Muscle of back (tissue), 11 donors: ENCODE data around the gene FUT8. TPM values are rescaled to one million over a fixed set of nuclear protein-coding genes. Genes with fewer than 3 reads are reported as not detected.
"Not testable (repeated sequence)": the region's sequence is repeated elsewhere in the genome, so short reads cannot be mapped to it uniquely, and the experiment has no call there.

Source experiments
- DNase-seq, 3 donors: peaks; one replicate each; pipeline versions ENCODE4 v3.0.0 to v3.0.0-alpha.2; 2013
- polyA plus RNA-seq, 10 donors: library from polyadenylated mRNA; unstranded; fragments of 120-200 nt; gene quantifications; one replicate each; pipeline ENCODE4 v1.2.1, GENCODE V29; 2013; ENCODE audit not compliant: insufficient read length in 10 of 10

The FUT8 gene
- polyA plus RNA-seq, 10 donors, result 12.1 to 18.1 (median 13.8) TPM

DNA sequence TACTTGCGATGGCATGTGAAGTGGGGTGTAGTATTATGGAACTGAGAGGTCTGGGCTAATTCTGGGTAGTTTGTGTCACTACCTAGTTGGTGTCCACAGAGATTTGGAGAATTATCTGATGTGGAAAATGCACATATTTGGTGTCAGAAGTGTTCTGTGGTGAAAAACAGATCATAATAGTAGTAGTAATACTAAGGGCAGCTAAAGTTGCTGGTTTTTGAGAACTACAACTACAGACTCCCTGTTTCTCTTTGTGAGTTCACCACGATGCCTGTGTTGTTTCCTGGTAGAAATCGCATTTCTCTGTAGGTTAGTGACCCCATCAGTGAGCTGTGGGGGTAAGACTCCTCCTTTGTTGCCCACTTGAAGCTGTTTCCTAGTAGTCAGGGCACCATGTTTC lies 206.5 kb downstream of the FUT8 start:
- DNase-seq, result no peak

GRCh38 chr14:65620195-65620594 lies 207.7 kb downstream of the FUT8 start:
- DNase-seq, result no peak

DNA sequence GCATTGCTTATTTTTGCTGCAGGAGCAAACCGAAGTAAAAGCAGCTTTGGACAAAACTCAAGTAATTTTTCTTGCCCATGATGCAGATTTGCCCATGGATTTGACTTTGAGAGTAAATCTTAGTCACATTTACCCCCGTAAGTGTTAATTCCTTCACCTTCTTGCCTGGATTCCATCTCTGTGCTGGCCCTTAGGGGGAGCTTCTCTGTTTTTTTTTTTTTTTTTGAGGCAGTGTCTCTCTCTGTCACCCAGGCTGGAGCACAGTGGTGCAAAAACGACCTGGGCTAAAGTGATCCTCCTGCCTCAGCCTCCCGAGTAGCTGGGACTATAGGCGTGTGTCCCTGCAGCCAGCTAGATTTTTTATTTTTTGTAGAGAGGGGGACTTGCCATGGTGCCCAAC lies 210.2 kb downstream of the FUT8 start:
- no peak for DNase-seq

DNA sequence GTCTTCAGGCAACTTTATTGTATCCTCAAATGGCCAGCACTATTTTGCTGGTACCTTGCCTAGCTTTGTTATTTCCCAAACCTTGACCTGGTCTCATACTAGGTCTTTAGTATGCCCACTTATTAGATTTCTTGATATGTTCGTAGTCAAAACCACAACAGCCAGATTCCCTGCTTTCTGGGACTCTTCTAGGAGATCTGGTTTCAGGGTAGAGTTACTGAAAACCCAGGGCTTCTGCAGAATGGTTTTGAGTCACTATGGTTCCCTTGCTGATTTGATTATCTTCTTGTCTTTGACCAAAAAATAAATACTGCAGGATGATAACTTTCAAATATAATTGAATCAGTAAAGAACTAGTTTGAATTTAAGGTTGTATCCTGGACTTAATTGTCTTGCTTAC lies 211.2 kb downstream of the FUT8 start:
- no peak for DNase-seq

GRCh38 chr14:65627315-65627714 lies 214.8 kb downstream of the FUT8 start:
- no peak for DNase-seq

GRCh38 chr14:65628664-65629063 lies 216.1 kb downstream of the FUT8 start:
- DNase-seq, result no peak

DNA sequence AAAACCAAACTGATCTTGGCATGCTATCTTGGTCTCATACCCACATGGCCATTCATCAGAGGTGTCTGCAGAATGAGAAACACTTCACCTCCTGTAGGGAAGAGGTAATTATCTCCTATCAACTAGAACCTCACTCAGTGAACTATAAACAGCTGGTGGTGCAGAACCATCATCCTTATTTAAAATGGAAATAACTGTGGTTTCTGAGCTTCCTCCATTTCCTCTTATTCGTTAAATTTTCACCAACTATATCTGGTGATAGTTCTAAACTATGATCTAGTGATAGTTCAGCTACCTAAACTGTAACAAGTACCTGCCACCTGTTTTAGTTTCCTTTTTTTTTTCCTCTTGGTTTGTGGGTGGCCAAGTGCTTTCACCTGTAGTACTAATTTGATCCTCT lies 218.5 kb downstream of the FUT8 start:
- DNase-seq, result no peak

DNA sequence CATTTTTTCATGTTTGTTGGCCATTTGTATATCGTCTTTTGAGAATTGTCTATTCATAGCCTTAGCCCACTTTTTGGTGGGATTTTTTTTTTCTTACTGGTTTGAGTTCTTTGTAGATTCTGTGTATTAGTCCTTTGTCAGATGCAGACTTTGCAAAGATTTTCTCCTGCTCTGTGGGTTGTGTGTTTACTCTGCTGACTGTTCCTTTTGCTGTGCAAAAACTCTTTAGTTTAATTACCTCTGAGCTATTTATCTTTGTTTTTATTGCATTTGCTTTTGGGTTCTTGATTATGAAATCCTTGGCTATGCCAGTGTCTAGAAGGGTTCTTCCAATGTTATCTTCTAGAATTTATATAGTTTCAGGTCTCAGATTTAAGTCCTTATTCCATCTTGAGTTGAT lies 220.0 kb downstream of the FUT8 start:
- no peak for DNase-seq

- not testable (repeated sequence) for DNase-seq
Measured at GRCh38 chr14:65633666-65634065, 221.1 kb downstream of the FUT8 start.

GRCh38 chr14:65637780-65638179 lies 225.2 kb downstream of the FUT8 start:
- DNase-seq, result no peak

DNA sequence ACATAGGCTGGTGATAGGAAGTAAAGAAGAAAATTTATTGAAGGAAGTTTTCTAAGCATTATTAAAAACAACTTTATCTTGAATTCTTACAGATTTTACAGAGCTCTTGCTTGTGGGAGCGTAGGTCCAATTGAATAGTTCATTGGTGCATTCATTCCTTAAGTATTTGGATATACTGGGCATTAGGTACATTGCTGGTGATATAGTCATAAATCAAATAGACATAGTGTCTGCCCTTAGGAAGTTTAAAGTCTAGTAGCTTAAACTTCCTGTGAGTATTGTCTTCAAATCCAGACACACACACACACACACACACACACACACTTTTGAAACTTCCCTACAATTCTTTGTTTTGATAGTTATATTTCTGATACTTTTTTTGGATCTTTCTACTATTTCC lies 226.7 kb downstream of the FUT8 start:
- DNase-seq, result no peak

DNA sequence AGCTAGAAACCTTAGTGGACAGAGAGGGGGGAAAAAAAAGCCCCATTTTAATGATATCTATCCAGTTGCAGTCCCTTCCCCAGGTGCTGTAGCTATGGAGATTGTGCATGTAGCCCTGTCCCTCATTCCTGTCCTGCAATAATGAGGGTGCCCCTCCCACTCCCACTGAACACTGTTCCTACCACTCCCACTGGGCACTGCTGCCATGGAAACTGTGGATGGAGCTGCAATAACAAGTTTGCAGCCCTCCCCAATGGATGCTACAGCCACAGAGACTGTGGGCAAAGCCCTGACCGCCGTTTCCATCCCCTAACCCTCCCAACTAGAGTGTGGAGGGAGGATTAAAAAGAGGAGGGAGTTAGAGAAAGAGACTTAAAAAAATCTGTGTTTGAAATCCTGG lies 238.3 kb downstream of the FUT8 start:
- DNase-seq, result no peak

DNA sequence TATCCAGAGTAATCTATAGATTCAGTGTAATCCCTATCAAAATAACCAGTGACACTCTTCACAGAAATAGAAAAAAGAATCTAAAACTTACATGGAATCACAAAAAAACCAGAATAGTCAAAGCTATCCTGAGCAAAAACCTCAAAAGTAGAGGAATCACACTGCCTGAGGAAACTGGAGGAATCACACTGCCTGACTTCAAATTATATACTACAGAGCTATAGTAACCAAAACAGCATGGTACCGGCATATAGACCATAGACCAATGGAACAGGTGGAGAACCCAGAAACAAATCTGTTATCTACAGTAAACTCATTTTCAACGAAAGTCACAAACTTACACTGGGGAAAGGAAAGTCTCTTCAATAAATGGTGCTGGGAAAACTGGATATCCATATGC lies 244.0 kb downstream of the FUT8 start:
- no peak for DNase-seq

DNA sequence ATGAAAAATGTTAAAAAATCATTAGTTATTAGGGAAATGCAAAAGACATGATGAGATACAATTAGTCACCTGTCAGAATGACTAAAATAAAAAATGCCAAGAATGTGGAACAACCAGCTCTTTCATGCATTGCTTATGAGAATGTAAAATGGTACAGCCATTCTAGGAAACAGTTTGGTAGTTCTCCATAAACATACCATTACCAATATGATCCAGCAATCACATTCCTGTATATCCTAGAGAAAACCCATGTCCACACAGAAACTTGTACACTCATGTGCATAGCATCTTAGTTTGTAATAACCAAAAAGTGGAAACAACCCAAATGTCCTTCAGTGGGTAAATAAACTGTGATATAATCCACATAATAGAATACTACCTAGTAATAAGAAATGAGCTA lies 245.7 kb downstream of the FUT8 start:
- peak in 2 of 3 donors; percentile 4 to 9 for DNase-seq

- no peak for DNase-seq
Measured at GRCh38 chr14:65661865-65662264, 249.3 kb downstream of the FUT8 start.

DNA sequence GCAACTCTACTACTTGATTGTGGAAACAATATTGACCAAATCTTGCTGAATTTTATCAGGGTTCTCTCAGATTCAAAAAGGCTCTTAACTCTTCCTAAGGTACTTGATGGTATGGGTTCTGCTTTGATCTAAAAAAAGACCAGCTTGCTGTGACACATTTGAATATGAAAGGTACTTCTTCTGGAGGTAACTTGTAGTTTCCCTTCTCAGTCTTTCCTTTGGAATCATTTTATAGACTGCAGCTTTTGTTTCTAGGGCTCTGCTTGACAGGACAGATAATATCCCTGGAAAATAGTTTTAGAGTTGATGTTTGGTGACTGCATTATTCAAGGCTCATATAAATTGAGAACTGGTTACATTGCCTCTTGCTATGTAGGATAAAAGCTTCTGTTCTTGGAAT lies 251.9 kb downstream of the FUT8 start:
- no peak for DNase-seq

- DNase-seq, result no peak
Measured at GRCh38 chr14:65676361-65677014, 264.0 kb downstream of the FUT8 start.

GRCh38 chr14:65685572-65685971 lies 273.0 kb downstream of the FUT8 start:
- no peak for DNase-seq

DNA sequence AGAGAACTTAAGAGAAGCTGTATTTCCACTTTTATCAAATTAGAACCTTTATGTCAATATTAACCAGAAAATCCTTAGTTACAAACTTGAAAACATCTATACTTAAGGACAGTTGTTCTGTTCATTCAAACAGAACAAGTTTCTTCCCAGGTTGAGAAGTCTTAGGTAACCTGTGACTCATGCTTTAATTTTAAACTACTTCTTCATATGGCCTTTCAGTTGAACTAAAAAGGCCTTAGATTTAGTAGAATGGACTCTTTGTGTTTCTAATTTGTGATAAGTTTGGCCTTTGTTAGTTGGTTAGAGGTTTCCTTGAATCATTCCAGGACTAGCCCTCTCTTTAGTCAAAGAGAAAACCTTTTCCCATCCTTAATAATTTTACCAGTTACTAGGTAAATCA lies 274.2 kb downstream of the FUT8 start:
- DNase-seq, result no peak

DNA sequence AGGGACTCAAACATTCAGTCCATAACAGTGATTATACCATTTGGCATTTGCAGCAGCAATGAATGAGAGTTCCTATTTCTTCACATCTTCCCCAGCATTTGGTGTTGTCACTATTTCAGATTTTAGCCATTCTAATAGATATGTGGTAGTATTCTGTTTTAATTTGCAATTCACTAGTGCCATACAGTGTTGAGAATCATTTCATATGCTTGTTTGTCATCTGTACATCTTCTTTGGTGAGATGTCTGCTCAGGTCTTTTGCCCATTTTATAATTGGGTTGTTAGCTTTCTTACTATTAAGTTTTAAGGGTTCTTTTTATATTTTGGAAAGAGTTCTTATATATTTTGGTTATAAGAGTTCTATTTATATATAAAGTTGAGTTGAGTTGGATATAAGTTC lies 276.5 kb downstream of the FUT8 start:
- no peak for DNase-seq

DNA sequence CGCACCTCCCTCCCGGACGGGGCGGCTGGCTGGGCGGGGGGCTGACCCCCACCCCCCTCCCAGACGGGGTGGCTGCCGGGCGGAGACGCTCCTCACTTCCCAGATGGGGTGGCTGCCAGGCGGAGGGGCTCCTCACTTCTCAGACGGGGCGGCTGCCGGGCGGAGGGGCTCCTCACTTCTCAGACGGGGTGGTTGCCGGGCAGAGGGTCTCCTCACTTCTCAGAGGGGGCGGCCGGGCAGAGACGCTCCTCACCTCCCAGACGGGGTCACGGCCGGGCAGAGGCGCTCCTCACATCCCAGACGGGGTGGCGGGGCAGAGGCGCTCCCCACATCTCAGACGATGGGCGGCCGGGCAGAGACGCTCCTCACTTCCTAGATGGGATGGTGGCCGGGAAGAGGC lies 280.0 kb downstream of the FUT8 start:
- not testable (repeated sequence) for DNase-seq

GRCh38 chr14:65696801-65697200 lies 284.3 kb downstream of the FUT8 start:
- DNase-seq, result no peak

DNA sequence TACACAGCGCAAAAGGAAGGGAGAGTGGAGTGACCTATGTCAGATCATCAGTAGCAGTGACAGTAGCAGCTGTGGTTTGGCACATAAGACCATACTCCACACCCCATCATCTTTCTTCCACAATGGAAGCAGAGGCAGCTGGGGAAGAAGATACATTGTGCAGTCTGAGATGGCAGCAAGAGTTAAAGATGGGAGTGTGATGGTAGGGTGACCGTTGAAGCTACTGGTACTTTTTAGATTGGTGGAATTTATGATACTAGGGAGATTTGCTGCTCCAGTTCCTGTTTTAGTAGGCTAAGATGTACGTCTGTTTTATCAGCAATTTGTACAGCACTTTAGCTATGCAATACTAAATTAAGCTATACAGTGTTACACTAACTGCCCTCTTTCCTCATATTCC lies 291.0 kb downstream of the FUT8 start:
- DNase-seq, result no peak

GRCh38 chr14:65703996-65704395 lies 291.5 kb downstream of the FUT8 start:
- DNase-seq, result no peak

DNA sequence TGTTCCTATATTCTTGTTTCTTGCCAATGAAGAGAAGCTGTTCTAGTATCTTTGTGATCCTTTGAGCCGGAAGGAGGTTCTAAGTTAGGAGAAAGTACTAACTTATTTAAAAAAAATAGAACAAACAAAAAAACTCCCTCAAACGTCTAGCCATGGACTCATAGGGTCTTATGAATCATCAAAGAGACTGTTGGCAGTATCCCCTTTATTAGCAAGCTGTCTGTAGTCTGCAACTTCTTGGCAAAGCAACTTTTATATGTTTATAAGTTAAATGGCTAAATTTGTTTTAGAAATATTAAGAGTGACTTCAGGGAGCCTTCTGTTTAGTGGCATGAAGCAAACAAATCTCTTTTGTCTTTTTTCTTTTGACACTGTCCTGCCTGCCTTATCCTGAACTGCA lies 291.9 kb downstream of the FUT8 start:
- DNase-seq, result no peak
